HG02981 (cell line): Measurements from ENCODE around the gene PRDX4.
"Not testable (repeated sequence)": the region's sequence is repeated elsewhere in the genome, so short reads cannot be mapped to it uniquely, and the experiment has no call there.

Experiments used
- ATAC-seq: cut with Tn5 transposase; IDR thresholded peaks from one replicate; pipeline ENCODE4 v1.9.1; 2021; ENCODE audit warnings: mild to moderate bottlenecking, moderate library complexity; ENCODE audit not compliant: unreplicated experiment

PRDX4 gene

DNA sequence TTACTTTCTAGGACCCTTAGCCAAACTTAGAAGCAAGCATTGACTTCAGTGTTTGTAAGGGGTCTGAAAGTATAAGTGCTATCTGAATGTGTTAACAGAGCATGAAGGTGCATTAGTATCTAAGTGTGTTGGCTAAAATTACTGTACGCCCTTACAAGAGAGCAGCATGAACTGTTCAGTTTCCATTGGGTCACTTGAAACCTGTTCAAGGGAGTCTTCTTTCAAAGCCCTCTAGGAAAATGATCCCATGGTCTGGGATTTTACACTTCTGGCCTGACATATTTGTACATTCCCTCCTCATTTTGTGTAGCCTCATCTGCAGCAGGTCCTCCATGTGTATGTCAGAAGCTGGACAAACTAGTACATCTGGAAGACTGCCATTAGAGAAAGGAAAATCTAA is 3.2 kb downstream of the PRDX4 start:
- no peak for ATAC-seq

DNA sequence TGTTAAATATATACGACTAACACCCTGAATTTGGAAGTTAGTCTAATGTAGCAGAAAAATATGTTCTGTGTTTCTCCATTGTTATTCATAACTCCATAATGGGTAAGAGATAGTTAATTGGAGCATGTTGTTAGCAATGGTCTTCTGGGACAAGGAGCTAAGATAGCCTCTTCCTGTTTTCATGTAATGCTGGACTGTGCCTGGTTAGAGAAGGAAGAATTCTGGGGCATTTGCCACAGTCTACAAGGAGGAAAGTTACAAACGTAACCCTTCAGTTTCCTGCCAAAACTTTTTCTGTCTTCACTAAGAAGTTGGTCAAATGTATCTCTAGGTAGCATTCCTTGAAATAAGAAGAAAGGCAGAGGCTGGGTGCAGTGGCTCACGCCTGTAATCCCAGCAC is 5.8 kb downstream of the PRDX4 start:
- ATAC-seq, result no peak

DNA sequence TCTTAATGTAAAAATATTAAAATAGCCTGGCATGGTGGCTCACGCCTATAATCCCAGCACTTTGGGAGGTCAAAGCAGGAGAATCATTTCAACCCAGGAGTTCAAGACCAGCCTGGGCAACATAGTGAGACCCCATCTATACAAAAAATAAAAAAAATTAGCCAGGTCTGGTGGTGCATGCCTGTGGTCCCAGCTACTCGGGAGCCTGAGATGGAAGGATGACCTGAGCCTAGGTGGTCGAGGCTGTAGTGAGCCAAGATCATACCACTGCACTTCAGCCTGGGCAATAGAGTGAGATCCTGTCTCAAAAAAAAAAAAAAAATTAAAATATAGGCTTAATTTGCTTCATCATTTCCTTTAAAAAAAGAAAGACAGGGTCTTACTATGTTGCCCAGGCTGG is 9.2 kb downstream of the PRDX4 start:
- not testable (repeated sequence) for ATAC-seq

DNA sequence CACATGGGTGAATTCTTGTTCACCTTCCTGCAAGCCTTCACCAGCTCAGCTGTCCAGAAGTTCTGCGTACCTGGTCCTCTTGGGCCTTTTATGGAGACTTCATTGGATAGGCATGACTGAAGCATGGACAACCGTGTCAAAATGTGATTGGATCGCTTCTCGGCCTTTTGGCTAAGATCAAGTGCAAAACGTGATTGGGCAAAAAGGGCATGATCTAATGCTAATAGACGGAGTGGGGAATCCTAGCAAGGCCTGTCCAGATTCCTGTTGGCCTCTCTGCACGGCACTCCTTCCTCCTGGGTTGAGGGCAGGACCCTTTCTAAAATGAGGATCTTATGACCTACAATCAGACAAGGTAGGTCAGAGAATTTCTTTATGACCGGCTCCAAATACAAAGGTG is 24.9 kb downstream of the PRDX4 start:
- no peak for ATAC-seq

DNA sequence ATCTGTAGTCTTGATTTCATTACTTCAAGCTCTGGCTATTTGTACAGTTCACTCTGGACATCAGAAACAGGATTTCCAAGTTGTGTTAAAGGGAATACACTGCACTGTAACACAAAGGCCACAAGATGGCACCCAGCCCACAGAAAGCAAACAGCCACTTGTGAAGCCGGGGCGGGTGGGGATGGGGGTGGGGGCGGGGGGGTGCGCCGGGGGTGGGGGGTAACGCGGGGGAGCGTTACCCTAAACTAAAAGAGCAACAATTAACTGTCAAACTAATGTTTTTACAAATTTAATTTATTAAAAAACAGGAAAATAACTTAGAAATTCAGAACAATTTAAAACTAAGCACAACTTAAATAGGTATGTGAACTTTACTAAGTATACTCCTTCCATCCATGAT is 27.3 kb downstream of the PRDX4 start:
- ATAC-seq, result peak; percentile 56

DNA sequence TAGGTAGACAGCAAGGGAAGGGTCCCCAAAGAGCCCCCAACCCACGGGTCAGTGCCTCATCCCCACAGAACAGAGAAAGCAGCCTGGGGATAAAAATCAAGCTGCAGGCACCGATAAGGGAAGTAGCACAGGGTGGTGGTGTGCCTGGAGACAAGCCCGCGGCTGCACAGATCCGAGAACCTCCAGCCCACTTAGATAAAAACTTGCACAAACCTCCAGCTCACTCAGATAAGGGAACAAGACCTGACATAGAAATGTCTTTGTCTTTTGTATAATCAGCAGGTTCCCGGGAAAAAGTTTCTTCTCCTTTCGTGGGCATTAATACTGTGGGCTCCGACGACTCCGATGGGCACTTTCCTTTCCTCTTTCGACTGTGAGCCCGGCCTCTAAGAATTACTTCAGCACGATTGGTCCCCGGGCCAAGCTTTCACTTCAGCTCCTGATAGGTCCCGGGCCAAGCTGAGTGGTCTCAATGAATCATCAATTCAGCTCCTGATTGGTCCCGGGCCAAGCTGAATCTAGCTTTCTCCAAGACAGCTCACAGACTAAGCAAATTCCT is 32.4 kb downstream of the PRDX4 start:
- peak; percentile 64 for ATAC-seq

DNA sequence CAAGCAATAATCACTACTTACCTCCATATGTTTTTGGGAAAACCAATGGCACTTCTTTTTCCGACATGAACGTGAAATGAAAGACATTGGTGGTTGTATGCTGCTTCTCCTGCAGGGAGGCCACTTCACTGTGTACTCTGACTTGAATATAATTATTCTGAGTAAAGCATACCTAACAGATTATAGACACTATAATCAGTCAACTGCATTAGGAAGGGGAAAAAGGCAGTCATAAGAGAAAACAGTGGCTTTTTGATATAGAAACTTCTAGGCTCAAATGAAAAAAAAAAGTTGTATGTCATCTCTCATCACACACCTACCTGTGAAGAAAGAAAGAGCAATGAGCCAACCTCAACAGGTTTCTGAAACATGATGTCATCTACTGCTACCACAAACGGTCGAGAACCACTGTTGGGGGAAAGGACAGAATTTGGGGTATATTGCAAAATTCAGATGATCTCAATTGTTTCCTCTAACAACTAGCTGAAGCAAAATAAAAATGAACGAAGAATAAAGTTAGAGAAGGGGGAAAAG is 37.4 kb downstream of the PRDX4 start:
- ATAC-seq, result no peak

DNA sequence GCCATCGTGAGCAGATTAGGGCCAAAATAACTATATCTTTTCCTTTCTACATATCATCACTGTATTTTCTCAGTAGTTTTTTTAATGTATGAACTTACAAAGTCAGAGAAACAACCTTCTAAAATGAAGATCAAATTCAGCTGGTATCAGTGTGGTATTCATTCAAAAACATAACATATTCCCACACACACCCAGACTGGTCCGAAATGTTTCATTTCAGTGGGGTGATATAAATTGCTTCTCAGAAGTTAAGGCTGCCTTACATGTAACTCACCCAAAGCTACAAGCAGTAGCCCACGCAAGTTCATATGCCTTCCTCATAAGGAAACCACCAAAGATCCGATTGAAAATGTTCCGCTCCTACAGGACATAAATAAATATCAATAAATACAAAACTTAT is 37.9 kb downstream of the PRDX4 start:
- ATAC-seq, result no peak

DNA sequence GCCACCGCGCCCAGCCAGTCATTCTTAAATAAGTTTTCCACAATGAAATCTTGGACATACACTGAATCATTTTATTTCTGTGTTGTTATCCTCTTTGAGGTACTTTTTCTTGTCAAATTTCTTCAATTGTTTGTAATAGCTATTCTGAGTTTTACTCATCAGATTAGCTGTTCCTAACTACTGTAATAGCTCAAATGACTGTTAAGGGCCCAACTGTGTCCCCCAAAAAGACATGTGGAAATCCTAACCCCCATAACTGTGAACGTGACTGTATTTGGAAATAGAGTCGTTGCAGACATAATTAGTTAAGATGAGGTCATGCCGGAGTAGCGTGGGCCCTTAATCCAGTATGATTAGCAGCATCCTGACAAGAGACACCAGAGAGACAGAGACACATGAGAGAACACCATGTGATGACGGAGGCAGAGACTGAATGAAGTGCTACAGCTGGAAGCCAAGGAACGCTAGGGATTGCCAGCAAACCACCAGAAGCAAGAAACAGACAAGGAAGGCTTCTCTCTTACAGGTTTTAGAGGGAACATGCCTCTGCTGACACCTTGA is 52.9 kb downstream of the PRDX4 start:
- no peak for ATAC-seq

DNA sequence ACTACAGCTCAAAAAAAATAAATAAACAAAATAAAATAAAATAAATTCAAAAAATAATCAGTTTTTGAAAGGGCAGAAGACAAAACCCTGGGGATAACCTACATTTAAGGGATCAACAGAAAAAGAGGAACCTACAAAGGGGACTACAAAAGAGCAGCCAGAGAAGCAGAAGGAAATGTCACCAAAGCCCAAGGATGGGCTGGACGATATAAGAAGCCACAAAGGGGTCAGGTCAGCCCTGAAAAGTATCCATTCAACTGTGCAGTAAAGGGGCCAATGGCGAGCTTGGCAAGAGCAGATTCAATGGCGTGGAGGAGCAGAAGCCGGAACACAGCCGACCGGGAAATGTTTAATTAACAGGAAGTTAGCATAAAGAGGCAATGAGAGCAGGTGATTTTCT is 58.9 kb downstream of the PRDX4 start:
- no peak for ATAC-seq

DNA sequence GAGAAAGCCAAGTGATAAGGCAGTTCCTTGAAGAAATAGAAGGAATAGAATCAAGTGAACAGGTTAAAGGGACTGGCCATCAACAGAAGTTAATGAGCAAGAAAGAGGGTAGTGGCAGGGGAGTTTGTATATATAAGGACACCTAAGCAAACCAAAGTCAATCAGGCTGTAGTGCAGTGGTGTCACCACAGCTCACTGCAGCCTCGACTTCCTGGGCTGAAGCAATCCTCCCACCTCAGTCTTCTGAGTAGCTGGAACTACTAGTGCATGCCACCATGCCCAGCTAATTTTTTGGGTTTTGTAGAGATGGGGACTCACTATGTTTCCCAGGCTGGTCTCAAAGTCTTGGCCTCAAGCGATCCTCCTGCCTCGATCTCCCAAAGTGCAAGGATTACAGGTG is 59.9 kb downstream of the PRDX4 start:
- ATAC-seq, result no peak

DNA sequence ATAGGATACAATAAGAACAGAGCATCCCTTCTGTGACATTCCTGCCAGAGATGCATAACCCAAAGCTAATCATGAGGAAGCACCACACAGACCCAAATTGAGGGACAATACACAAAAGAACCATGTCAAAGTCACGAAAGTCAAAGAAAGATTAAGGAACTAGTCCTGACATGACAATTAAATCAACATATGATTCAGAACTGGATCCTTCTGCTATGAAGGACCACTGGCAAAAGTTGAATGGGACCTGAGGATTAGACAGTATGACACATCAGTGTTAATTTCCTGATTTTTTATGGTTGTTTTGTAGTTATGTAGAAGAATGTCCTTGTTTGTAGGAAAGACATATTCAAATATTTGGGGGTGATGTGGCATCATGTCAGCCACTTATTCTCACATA is 61.9 kb downstream of the PRDX4 start:
- no peak for ATAC-seq

DNA sequence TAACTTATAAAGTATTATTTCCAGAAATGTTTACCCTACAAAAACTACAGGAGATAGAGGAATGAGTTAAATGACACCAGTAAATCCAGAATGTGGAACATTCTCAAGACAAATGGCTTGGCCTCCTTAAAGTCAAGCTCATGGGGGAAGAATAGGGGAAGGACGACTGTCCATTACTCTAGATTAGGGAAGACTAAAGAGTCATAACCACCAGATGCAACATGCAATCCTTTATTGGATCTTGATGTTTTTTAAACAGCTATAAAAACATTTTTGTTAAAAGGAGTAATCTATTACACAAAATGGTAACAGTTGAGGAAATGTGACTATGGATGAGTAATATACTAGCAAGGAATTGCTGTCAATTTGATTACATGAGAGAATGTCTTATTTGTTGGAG is 64.7 kb downstream of the PRDX4 start:
- ATAC-seq, result no peak

DNA sequence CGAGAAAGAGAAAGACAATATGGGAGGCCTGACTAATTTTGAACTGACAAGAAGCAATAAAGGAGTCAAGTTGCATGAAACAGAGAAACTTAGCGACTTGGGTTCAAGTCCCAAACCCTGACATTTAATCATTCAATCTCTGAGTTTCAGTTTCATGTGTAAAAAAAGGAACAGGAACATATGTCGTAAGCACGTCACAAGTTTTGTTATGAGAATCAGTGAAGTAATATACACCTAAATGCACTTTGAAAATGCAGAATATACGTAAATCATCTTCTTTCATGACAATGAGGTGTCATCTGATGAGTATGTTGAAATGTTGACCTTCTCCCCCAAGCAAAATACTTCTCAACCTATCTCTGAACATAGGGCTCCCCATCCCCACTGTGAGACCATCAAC is 65.4 kb downstream of the PRDX4 start:
- peak; percentile 81 for ATAC-seq
